HG02571 (cell line): ENCODE measurements around the gene MYO5A.
A peak's percentile ranks its signal among the peaks of the same experiment; 100 is the strongest.
"Not testable (repeated sequence)": the region's sequence is repeated elsewhere in the genome, so short reads cannot be mapped to it uniquely, and the experiment has no call there.

Experiments
- ATAC-seq: cut with Tn5 transposase; IDR thresholded peaks from one replicate; pipeline ENCODE4 v1.9.1; 2021; ENCODE audit warnings: mild to moderate bottlenecking, moderate library complexity; ENCODE audit not compliant: unreplicated experiment

The MYO5A gene

GRCh38 chr15:52528564-52529340, at the start of gene MYO5A:
MYO5A (minus strand) TSS chr15:52528880; CDS start chr15:52528806, 74 bp downstream.
- ATAC-seq = peak; percentile 84

GRCh38 chr15:52576692-52577091, 48.0 kb upstream of the MYO5A start:
- no peak for ATAC-seq

GRCh38 chr15:52575573-52575972, 46.9 kb upstream of the MYO5A start:
- ATAC-seq = not testable (repeated sequence)

- no peak for ATAC-seq
These were observed 46.4 kb upstream of the MYO5A start for GRCh38 chr15:52575072-52575471.

GRCh38 chr15:52574623-52575022, 45.9 kb upstream of the MYO5A start:
- ATAC-seq = not testable (repeated sequence)

- peak; percentile 60 for ATAC-seq
These were observed 40.2 kb upstream of the MYO5A start, which contains the start of gene ARPP19 for GRCh38 chr15:52568601-52569585. ARPP19 (minus strand) TSS chr15:52569030; CDS start chr15:52568892, 138 bp downstream.

DNA sequence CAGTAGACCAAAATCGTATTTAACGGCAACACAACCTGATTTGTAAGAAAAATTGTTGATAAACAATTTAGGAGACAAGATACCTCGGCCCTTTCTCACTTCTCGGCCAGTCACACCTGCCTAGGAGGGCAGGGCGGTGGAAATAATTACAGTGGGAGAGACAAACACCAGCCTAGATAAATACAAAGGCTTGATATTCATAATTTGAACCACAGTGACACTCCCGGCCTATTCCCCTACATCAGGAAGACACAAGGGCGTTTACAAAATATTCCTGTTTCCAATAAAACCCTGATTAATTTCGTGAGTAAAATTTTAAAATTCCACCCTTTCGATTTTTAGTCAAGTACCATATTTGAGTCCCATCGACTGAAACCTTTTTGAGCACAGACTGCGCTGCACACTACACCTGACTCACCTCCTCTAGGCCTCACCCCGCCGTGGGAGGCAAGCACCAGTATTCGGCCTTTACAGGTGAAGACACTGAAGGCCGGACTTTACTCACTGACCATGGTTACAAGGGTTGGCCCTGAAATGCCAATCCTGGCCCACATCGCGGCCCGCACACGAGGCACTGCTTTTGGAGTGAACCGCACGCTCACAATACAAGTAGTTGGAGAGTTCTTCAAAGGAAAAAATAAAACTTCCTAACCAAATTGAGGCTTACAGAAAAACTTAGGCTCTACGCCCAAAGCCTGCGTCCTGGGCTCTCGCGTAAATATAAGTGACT, 39.4 kb upstream of the MYO5A start:
- ATAC-seq = no peak

- no peak for ATAC-seq
These were observed 38.2 kb upstream of the MYO5A start for GRCh38 chr15:52566889-52567288.

DNA sequence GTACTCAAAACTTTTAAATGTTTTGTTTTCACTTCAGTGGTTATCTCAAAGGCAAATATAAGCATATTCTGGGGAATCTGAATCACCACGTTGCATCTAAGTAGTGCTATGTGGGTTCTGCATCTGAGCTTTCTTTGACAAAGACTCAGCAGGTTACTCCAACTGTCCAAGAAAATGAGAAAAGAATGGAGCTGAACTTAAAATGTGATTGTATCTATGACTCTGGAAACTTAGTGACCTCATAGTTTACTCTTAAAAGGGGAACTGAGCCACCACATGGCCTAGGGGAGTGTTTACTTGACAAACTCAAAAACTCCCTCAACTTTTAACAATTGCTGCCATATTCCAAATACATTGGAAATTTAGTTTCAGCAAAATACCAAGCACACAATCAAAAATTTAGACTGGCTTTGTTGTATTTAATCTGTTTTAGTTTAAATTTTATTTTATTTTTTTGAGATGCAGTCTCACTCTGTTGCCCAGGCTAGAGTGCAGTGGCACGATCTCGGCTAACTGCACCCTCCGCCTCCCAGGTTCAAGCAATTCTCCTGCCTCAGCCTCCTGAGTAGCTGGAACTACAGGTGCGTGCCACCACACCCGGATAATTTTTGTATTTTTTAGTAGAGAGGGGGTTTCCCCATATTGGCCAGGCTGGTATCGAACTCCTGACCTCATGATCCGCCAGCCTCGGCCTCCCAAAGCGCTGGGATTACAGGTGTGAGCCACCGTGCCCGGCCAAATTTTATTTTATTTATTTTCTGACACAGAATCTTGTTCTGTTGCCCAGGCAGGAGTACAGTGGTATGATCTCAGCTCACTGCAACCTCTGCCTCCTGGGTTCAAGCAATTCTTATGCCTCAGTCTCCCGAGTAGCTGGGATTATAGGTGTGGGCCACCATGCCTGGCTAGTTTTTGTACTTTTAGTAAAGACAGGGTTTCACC, 37.0 kb upstream of the MYO5A start:
- ATAC-seq = peak; percentile 35

DNA sequence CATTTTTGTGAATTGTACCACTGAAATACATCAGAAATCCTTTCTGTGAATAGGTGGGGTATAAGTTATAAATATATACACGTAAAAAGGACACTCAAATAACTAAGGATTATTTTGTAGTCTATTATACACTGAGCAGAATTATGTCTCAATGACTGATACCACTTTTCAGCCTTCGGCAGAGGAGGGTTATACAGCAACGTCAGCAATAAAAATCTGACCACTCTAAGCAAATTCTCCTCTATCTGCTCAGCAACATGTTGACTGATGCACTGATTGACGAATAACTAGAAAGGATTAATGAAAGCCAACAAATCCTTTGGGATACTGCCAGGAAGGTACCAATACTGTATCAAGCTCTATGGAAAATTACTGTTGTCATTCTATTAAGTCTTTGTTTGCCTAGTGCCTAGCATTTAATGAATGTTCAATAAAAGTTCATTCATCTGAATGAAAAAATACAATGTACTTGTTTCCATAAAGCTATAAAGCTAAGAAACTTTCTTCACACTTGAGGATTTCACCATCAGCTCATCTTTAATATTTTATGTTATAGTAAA, 34.9 kb upstream of the MYO5A start:
- no peak for ATAC-seq

DNA sequence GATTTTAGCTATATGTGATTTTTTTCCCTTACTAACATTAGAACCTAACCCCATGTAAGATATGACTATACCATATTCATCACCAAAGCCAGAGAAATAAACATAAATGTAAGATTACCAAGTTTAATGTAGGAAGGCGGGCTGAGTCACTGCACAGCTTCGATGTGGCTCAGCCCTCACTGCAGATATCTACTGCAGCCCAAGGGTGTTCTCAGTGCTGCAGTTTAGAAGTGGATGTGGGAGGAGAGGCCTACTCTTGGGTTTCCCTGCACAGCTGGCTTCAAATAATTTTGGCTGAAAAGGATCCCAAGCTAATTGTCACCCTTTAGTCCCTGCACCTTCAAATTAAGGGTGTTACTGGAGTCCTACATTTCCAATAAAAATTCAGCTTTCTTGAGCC, 30.9 kb upstream of the MYO5A start:
- no peak for ATAC-seq

GRCh38 chr15:52559022-52559421, 30.3 kb upstream of the MYO5A start:
- no peak for ATAC-seq

- peak; percentile 76 for ATAC-seq
These were observed 29.5 kb upstream of the MYO5A start for GRCh38 chr15:52558196-52558595.

DNA sequence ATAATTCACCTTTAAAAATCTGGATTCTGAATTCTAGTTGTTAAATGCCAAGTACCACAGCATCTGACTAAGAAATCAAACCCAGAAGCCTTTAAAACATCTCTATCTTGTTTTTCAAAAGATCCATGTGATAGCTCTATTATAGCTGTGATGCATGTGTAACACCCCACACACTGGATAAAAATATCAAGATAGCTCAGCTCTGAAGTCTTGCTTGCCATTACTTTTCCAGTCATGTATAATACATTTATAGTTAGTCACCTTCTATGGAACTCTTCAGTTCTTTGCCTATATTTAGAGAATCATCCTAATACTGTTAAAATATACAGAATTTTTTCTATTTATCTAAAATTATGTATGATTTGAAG, 28.6 kb upstream of the MYO5A start:
- ATAC-seq = no peak

DNA sequence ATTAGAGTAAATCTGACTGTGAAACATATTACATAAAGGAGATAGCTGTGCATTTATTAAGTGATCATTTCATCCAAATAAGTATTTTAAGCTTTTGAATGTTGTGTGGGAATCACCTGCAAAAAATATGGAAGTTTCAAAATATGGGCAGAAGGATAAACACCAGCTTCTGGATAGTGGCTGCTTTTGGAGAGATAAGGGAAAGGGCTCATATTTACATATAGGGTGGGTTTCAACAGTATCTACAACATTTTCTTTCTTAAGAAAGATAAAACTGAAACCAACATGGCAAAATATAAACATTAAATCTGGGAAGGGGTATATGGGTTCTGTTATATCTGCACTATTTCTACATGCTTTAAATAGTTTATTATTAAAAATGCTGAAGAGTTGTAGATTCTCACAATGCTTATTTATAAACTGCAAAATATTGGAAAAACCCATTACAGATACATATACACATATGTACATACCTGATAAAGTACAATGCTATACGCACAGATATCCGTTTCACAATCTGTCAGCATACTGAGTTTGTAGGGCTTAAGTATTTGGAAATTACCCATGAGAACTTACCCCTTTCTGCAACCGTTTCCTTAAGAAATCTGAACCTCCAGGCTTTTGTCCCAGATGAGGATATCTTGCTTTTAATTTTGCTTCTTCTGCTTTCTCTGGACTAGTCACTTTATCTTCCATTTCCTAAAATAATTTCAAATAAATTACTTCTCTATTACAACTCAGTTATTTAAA, 28.0 kb upstream of the MYO5A start:
- ATAC-seq = no peak

- ATAC-seq = no peak
These were observed 23.6 kb upstream of the MYO5A start for GRCh38 chr15:52552303-52552702.

DNA sequence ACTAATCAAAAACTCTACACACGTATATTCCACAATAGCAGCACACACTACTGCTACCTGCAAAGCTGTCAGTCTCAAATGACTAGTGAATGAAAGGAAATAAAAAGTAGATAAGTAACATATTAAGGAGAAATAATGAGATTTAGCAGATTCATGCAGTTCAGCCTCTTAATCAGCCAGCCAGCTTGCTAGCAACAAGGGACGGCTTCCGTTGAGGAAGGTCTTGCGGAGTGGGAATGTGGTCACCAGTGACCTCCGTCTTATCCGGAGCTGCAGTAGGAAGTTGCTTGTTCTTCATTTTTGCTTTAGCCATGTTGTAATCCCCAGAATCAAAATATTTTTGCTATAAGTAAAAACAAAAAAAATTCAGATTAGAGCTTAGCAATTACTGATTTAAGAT, 23.1 kb upstream of the MYO5A start:
- ATAC-seq = no peak

DNA sequence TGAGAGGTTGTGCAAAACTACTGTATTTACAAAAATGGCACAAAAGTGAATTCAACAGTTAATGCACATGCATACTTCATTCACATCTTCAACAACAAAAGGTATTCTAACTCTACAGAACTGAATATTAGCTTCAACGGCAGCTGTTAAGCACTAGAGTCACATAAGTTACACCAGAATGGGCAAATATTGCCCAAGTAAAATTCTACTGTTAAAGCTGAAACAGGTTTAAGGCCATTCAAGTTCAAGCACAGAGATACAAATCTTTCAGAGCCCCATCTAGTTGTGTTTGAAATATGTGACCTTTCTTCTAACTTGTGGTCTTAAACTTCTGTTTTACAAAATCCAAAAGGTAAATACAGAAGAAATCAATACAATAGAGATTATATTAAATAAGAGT, 22.5 kb upstream of the MYO5A start:
- ATAC-seq = not testable (repeated sequence)
